AG10803 (cell line): ENCODE measurements around the gene TGFB1I1.
"Not testable (repeated sequence)": the region's sequence is repeated elsewhere in the genome, so short reads cannot be mapped to it uniquely, and the experiment has no call there.

Source experiments
- DNase-seq: peaks from one replicate; pipeline ENCODE4 v3.0.0; 2010; ENCODE audit warnings: low read depth
- H3K4me3 ChIP-seq: 2 replicates; pipeline ENCODE4 v1.5.1; 2011; ENCODE audit warnings: mild to moderate bottlenecking, low read length, control low read depth
- TF ChIP-seq, protein P1 (sequence below): conservative IDR thresholded peaks from 2 replicates; pipeline ENCODE4 v1.5.1; 2011; ENCODE audit warnings: mild to moderate bottlenecking, low read length, control low read depth, inconsistent platforms

TGFB1I1 gene

DNA sequence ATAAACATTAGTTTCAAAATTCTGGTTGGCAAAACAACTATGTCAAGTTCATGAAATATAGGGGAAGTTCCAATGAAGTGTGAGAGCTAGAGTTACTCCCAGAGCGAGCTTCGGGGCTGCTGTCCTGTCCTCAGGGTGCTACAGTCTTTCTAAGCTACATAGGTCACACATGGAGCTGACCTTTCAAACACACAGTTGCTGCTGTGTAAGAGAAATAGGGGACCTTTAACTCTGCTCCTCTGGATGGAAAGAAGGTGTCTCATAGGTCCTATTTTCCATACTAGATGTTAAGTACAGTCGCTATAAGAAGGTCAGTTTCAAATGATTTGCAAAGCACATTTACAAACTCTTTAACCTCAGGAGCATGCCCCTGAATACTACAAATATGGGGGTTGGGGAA, 49.4 kb downstream of the TGFB1I1 start:
- H3K4me3 ChIP-seq = no peak overlapping the region
- DNase-seq = no peak
- TF ChIP-seq, protein P1, sequence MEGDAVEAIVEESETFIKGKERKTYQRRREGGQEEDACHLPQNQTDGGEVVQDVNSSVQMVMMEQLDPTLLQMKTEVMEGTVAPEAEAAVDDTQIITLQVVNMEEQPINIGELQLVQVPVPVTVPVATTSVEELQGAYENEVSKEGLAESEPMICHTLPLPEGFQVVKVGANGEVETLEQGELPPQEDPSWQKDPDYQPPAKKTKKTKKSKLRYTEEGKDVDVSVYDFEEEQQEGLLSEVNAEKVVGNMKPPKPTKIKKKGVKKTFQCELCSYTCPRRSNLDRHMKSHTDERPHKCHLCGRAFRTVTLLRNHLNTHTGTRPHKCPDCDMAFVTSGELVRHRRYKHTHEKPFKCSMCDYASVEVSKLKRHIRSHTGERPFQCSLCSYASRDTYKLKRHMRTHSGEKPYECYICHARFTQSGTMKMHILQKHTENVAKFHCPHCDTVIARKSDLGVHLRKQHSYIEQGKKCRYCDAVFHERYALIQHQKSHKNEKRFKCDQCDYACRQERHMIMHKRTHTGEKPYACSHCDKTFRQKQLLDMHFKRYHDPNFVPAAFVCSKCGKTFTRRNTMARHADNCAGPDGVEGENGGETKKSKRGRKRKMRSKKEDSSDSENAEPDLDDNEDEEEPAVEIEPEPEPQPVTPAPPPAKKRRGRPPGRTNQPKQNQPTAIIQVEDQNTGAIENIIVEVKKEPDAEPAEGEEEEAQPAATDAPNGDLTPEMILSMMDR = no peak

DNA sequence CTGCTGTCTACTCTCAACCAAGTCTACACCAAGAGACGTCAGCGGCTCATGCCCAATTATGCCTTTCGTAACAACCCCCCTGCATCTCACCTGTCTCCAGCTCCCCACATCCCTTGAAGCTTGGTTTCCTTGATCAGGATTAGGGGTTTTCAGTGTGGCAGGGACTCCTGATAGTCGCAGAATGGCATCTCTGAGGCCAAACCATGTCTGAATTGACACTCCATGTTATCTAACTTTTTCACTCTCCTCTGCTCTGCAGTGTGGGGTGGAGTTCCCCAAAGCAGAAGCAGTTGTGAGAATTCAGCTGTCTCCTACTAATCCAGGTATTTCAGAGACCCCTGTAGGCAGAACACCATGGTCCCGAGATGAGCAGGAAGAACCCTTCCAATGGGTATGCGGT, 50.1 kb downstream of the TGFB1I1 start:
- TF ChIP-seq, protein P1 = no peak

DNA sequence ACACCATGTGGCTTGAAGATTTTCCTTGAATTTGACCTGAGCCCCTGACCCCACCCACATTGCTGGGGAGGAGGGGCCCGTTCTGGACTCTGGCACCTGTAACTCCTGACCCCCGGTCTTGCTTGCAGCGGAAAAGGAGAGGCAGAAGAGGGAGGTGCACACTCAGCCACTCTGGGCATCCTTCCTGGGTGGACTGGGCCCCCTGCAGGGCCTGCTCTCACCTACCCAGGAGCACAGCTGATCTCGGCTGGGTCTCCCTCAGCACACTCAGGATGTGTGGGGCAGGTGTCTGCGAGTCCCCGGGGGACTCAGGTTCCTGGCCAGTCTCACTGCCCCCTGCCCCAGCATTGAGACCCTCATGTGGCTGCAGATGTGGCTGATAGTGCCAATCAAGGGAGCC, 51.8 kb downstream of the TGFB1I1 start:
- not testable (repeated sequence) for H3K4me3 ChIP-seq

More for the DNA sequence above, 50.1 kb downstream of the TGFB1I1 start:
- no peak for DNase-seq
- H3K4me3 ChIP-seq = no peak overlapping the region

DNA sequence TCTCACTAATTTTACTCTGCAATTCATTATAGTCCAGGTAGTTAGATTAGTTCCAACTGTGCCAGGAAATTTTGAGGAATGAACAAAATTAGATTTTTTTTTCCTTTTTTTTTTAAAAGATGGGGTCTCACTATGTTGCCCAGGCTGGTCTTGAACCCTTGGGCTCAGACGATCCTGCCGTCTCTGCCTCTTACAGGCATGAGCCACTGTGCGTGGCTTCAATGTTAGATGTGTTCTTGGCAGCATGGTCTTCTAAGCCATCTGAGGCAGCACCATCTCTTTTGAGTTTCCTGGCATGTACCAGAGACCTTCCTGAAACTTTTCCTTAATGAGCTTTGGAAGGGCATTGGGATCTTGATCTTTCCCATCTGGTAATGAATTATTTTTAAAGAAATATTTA, 53.2 kb downstream of the TGFB1I1 start:
- no peak overlapping the region for H3K4me3 ChIP-seq
- TF ChIP-seq, protein P1 = no peak
- no peak for DNase-seq

More for the DNA sequence above, 51.8 kb downstream of the TGFB1I1 start:
- not testable (repeated sequence) for DNase-seq
